ENCODE results near the gene SLC16A12. TPM values are rescaled to one million over a fixed set of nuclear protein-coding genes. Genes with fewer than 3 reads are reported as not detected.
"Not testable (repeated sequence)": the region's sequence is repeated elsewhere in the genome, so short reads cannot be mapped to it uniquely, and the experiment has no call there.

Gene SLC16A12
- total and polyA plus RNA-seq, 2 of the 13 experiments (the other 11 are each of a cell fraction or from before 2014, with no cell fraction given): 0.02 TPM; not detected in 1

DNA sequence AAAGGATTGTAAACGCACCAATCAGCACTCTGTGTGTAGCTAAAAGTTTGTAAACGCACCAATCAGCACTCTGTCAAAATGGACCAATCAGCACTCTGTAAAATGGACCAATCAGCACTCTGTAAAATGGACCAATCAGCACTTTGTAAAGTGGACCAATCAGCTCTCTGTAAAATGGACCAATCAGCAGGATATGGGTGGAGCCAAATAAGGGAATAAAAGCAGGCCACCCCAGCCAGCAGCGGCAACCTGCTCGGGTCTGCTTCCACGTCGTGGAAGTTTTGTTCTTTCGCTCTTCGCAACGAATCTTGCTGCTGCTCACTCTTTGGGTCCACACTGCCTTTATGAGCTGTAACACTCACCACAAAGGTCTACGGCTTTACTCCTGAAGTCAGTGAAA, 123.1 kb downstream of the SLC16A12 start:
- H3K27ac ChIP-seq (ENCODE audit: extremely low read length, insufficient read depth, low read length); H3K4me3 ChIP-seq (replicated peaks in 1 of 3; ENCODE audit: insufficient read depth in 1 of 3, low read depth in 2 of 3, low read length in 3 of 3); H4K20me1 ChIP-seq (ENCODE audit: insufficient read depth, low read length); H3K9me3 ChIP-seq (ENCODE audit: low read length); FAIRE-seq; BruUV-seq (replicated peaks); H3K4me2 ChIP-seq (ENCODE audit: low read depth, low read length); in situ Hi-C loops (cut with HindIII; ENCODE audit: extremely low pct_ligation_motif_present, low pct_unique_long_range_greater_than_20kb); H3K27me3 ChIP-seq (ENCODE audit: control insufficient read depth in 1 of 2, insufficient read depth in 2 of 2, low read length in 2 of 2); H2AFZ ChIP-seq (ENCODE audit: low read length); H3K9ac ChIP-seq (ENCODE audit: insufficient read depth, low read depth, low read length); CTCF ChIA-PET (ENCODE audit: low intra/inter-chr PET ratio, low total read pairs); H3K79me2 ChIP-seq (ENCODE audit: insufficient read depth, low read length); intact Hi-C loops (cut with micrococcal nuclease; ENCODE audit: unreplicated experiment); H3K36me3 ChIP-seq (replicated peaks in 1 of 2; ENCODE audit: control insufficient read depth in 1 of 2, insufficient read depth in 2 of 2, low read length in 2 of 2); DNase-seq (ENCODE audit: low spot score); ATAC-seq: not testable (repeated sequence)
- POLR2A ChIA-PET: interaction anchor here (1.0 to 1.5 kb wide), 2 partner anchors 20 to 232 kb away, joined by 3 read pairs; partner anchors contain the start of gene IFIT1
- TF ChIP-seq MAFF (IDR thresholded peaks at IDR 0.05; ENCODE audit: low read depth, low read length) (peak; percentile 60), MAFK (conservative IDR thresholded peaks at IDR 0.05 in 1 of 2, IDR thresholded peaks at IDR 0.05 in 1 of 2; ENCODE audit: low read length in 2 of 2) (peak; percentile 12 to 45; a peak in 2 of 4 replicates)
- H3K4me1 ChIP-seq (ENCODE audit: insufficient read depth, low read length): peaks cover 39% of the 10 kb centered on the region
- WGBS (ENCODE audit: low lambda C conversion rate): 97% methylated on average over 10 of the region's 10 CpGs

- H3K27ac ChIP-seq (ENCODE audit: extremely low read length, insufficient read depth, low read length); CTCF ChIA-PET (ENCODE audit: low intra/inter-chr PET ratio, low total read pairs); intact Hi-C loops (cut with micrococcal nuclease; ENCODE audit: unreplicated experiment); POLR2A ChIA-PET; H3K9me3 ChIP-seq (ENCODE audit: low read length); H3K4me3 ChIP-seq (replicated peaks in 1 of 3; ENCODE audit: insufficient read depth in 1 of 3, low read depth in 2 of 3, low read length in 3 of 3); H2AFZ ChIP-seq (ENCODE audit: low read length); ATAC-seq; H4K20me1 ChIP-seq (ENCODE audit: insufficient read depth, low read length); H3K27me3 ChIP-seq (ENCODE audit: control insufficient read depth in 1 of 2, insufficient read depth in 2 of 2, low read length in 2 of 2); DNase-seq (ENCODE audit: low spot score); BruUV-seq (replicated peaks); H3K79me2 ChIP-seq (ENCODE audit: insufficient read depth, low read length); H3K36me3 ChIP-seq (replicated peaks in 1 of 2; ENCODE audit: control insufficient read depth in 1 of 2, insufficient read depth in 2 of 2, low read length in 2 of 2); H3K4me2 ChIP-seq (ENCODE audit: low read depth, low read length); H3K9ac ChIP-seq (ENCODE audit: insufficient read depth, low read depth, low read length); in situ Hi-C loops (cut with HindIII; ENCODE audit: extremely low pct_ligation_motif_present, low pct_unique_long_range_greater_than_20kb); FAIRE-seq: not testable (repeated sequence)
- 95% methylated on average over 2 of the region's 2 CpGs for WGBS (ENCODE audit: low lambda C conversion rate)
- peaks cover 34% of the 10 kb centered on the region for H3K4me1 ChIP-seq (ENCODE audit: insufficient read depth, low read length)
These were observed 124.3 kb downstream of the SLC16A12 start for GRCh38 chr10:89411135-89411534.

- WGBS (ENCODE audit: low lambda C conversion rate): 97% methylated on average over 5 of the region's 5 CpGs
- H3K9ac ChIP-seq (ENCODE audit: insufficient read depth, low read depth, low read length); POLR2A ChIA-PET; in situ Hi-C loops (cut with HindIII; ENCODE audit: extremely low pct_ligation_motif_present, low pct_unique_long_range_greater_than_20kb); BruUV-seq (replicated peaks); H3K79me2 ChIP-seq (ENCODE audit: insufficient read depth, low read length); CTCF ChIA-PET (ENCODE audit: low intra/inter-chr PET ratio, low total read pairs); ATAC-seq; H2AFZ ChIP-seq (ENCODE audit: low read length); H3K9me3 ChIP-seq (ENCODE audit: low read length); H3K4me2 ChIP-seq (ENCODE audit: low read depth, low read length); DNase-seq (ENCODE audit: low spot score); H4K20me1 ChIP-seq (ENCODE audit: insufficient read depth, low read length); intact Hi-C loops (cut with micrococcal nuclease; ENCODE audit: unreplicated experiment); FAIRE-seq; H3K36me3 ChIP-seq (replicated peaks in 1 of 2; ENCODE audit: control insufficient read depth in 1 of 2, insufficient read depth in 2 of 2, low read length in 2 of 2); H3K4me3 ChIP-seq (replicated peaks in 1 of 3; ENCODE audit: insufficient read depth in 1 of 3, low read depth in 2 of 3, low read length in 3 of 3); H3K27ac ChIP-seq (ENCODE audit: extremely low read length, insufficient read depth, low read length); H3K27me3 ChIP-seq (ENCODE audit: control insufficient read depth in 1 of 2, insufficient read depth in 2 of 2, low read length in 2 of 2): not testable (repeated sequence)
- H3K4me1 ChIP-seq (ENCODE audit: insufficient read depth, low read length): peaks cover 28% of the 10 kb centered on the region
These were observed 124.8 kb downstream of the SLC16A12 start for GRCh38 chr10:89410551-89410950.

- H3K27ac ChIP-seq (ENCODE audit: extremely low read length, insufficient read depth, low read length); POLR2A ChIA-PET; ATAC-seq; H4K20me1 ChIP-seq (ENCODE audit: insufficient read depth, low read length); DNase-seq (ENCODE audit: low spot score); BruUV-seq (replicated peaks); H3K79me2 ChIP-seq (ENCODE audit: insufficient read depth, low read length); CTCF ChIA-PET (ENCODE audit: low intra/inter-chr PET ratio, low total read pairs); H2AFZ ChIP-seq (ENCODE audit: low read length); H3K27me3 ChIP-seq (ENCODE audit: control insufficient read depth in 1 of 2, insufficient read depth in 2 of 2, low read length in 2 of 2); H3K9me3 ChIP-seq (ENCODE audit: low read length); intact Hi-C loops (cut with micrococcal nuclease; ENCODE audit: unreplicated experiment); H3K36me3 ChIP-seq (replicated peaks in 1 of 2; ENCODE audit: control insufficient read depth in 1 of 2, insufficient read depth in 2 of 2, low read length in 2 of 2); H3K4me2 ChIP-seq (ENCODE audit: low read depth, low read length); in situ Hi-C loops (cut with HindIII; ENCODE audit: extremely low pct_ligation_motif_present, low pct_unique_long_range_greater_than_20kb); H3K9ac ChIP-seq (ENCODE audit: insufficient read depth, low read depth, low read length); FAIRE-seq; H3K4me3 ChIP-seq (replicated peaks in 1 of 3; ENCODE audit: insufficient read depth in 1 of 3, low read depth in 2 of 3, low read length in 3 of 3): not testable (repeated sequence)
- peaks cover 27% of the 10 kb centered on the region for H3K4me1 ChIP-seq (ENCODE audit: insufficient read depth, low read length)
- 87% methylated on average over 5 of the region's 5 CpGs for WGBS (ENCODE audit: low lambda C conversion rate)
These were observed 126.1 kb downstream of the SLC16A12 start for GRCh38 chr10:89409282-89409681.
